H1 (cell line): ENCODE results near the gene EPHB3. TPM values are rescaled to one million over a fixed set of nuclear protein-coding genes. Genes with fewer than 3 reads are reported as not detected.

Experiments
- CTCF ChIA-PET: fragments of 300-600 bp; sonication (Branson Sonifier 250); formaldehyde crosslinking; loops from one replicate; lab custom pipeline; 2021; ENCODE audit not compliant: partially characterized antibody; lab: Charles Lee
- POLR2A ChIA-PET: fragments of 300-600 bp; sonication (Branson Sonifier 250); formaldehyde crosslinking; loops from one replicate; lab custom pipeline; 2021; ENCODE audit warnings: inconsistent platforms; ENCODE audit not compliant: partially characterized antibody; lab: Charles Lee
- DNase-seq, 2 experiments: peaks; one replicate each; pipeline versions ENCODE4 v3.0.0 to v3.0.0-alpha.2; 2010 to 2022; ENCODE audit warnings: low spot score in 2 of 2, low read depth in 1 of 2, mixed read lengths in 1 of 2
- FAIRE-seq: peaks from 2 replicates; lab custom pipeline; 2011; peaks lifted over from hg19 to GRCh38; lab: Jason Lieb, UNC
- H2AFZ ChIP-seq: 2 replicates; pipeline ENCODE4 v1.8.1; 2012; ENCODE audit warnings: low read length, inconsistent platforms
- H2AK5ac ChIP-seq: 2 replicates; pipeline ENCODE4 v1.6.1; 2013; ENCODE audit warnings: low read depth, low read length
- H2BK120ac ChIP-seq: replicated peaks from 2 replicates; pipeline ENCODE3; 2013; ENCODE audit warnings: low read depth, low read length, inconsistent platforms
- H2BK12ac ChIP-seq: 2 replicates; pipeline ENCODE4 v1.6.1; 2013; ENCODE audit warnings: low read depth, low read length
- H2BK15ac ChIP-seq: 2 replicates; pipeline ENCODE4 v1.6.1; 2013; ENCODE audit warnings: low read length
- H2BK20ac ChIP-seq: 2 replicates; pipeline ENCODE4 v1.6.1; 2013; ENCODE audit warnings: low read length
- H2BK5ac ChIP-seq: 2 replicates; pipeline ENCODE4 v1.6.1; 2013; ENCODE audit warnings: low read depth, low read length
- H3K14ac ChIP-seq: 2 replicates; pipeline ENCODE4 v1.6.1; 2013; ENCODE audit warnings: inconsistent platforms; ENCODE audit not compliant: insufficient read length
- H3K18ac ChIP-seq: 2 replicates; pipeline ENCODE4 v1.6.1; 2013; ENCODE audit warnings: low read length; ENCODE audit errors: extremely low read depth
- H3K23ac ChIP-seq: 2 replicates; pipeline ENCODE4 v1.6.1; 2013; ENCODE audit warnings: inconsistent platforms; ENCODE audit not compliant: insufficient read length
- H3K23me2 ChIP-seq: 2 replicates; pipeline ENCODE4 v1.6.1; 2013; ENCODE audit warnings: low read depth, low read length
- H3K27ac ChIP-seq: 2 replicates; pipeline ENCODE4 v1.6.1; 2011; ENCODE audit warnings: low read depth, low read length, inconsistent platforms
- H3K27me3 ChIP-seq, 4 experiments: replicated peaks in 1 of 4; 1 replicate in 1 of 4; 2 replicates in 3 of 4; pipeline versions ENCODE4 v1.6.1 to v1.8.1; 2011 to 2013; ENCODE audit warnings: low read length in 3 of 4, mild to moderate bottlenecking in 3 of 4, inconsistent platforms in 2 of 4, mixed read lengths in 2 of 4, moderate library complexity in 1 of 4; ENCODE audit not compliant: control insufficient read depth in 3 of 4, insufficient read depth in 3 of 4; ENCODE audit errors: extremely low read depth in 1 of 4
- H3K36me3 ChIP-seq, 4 experiments: 2 replicates each; pipeline versions ENCODE4 v1.6.1 to v1.8.1; 2011 to 2013; ENCODE audit warnings: mild to moderate bottlenecking in 4 of 4, low read length in 3 of 4, moderate library complexity in 2 of 4, control low read depth in 1 of 4, inconsistent platforms in 1 of 4; ENCODE audit not compliant: insufficient read depth in 4 of 4, control insufficient read depth in 2 of 4
- H3K4ac ChIP-seq: replicated peaks from 2 replicates; pipeline ENCODE3; 2013; ENCODE audit warnings: low read length, low read depth, mixed read lengths, inconsistent platforms; ENCODE audit not compliant: insufficient read length
- H3K4me1 ChIP-seq, 4 experiments: replicated peaks in 1 of 4; 1 replicate in 1 of 4; 2 replicates in 3 of 4; pipeline versions ENCODE4 v1.6.1 to v1.8.1; 2011 to 2013; ENCODE audit warnings: low read length in 3 of 4, inconsistent platforms in 2 of 4, mixed read lengths in 1 of 4; ENCODE audit not compliant: insufficient read depth in 4 of 4, control insufficient read depth in 3 of 4
- H3K4me2 ChIP-seq, 2 experiments: 2 replicates each; pipeline versions ENCODE4 v1.6.1 to v1.8.1; 2011 to 2013; ENCODE audit warnings: low read depth in 2 of 2, low read length in 2 of 2, control low read depth in 1 of 2, inconsistent platforms in 1 of 2, mild to moderate bottlenecking in 1 of 2; ENCODE audit not compliant: insufficient read depth in 1 of 2
- H3K4me3 ChIP-seq, 4 experiments: fragments of 200-600, 300-600 bp in 1 of 4; sonication (generic), shearing (Covaris generic), sonication (Bioruptor Twin) in 1 of 4; 2 replicates each; pipeline versions ENCODE4 v1.5.1 to v1.8.1; 2011 to 2016; ENCODE audit warnings: low read length in 4 of 4, low read depth in 3 of 4, control low read depth in 2 of 4, inconsistent platforms in 2 of 4, mild to moderate bottlenecking in 2 of 4, mixed read lengths in 1 of 4, moderate library complexity in 1 of 4; ENCODE audit not compliant: insufficient read depth in 2 of 4; ENCODE audit errors: extremely low read depth in 1 of 4
- H3K56ac ChIP-seq: replicated peaks from 2 replicates; pipeline ENCODE3; 2013; ENCODE audit warnings: low read depth, mild to moderate bottlenecking, mixed read lengths, low read length, inconsistent platforms; ENCODE audit not compliant: insufficient read length
- H3K79me1 ChIP-seq: 2 replicates; pipeline ENCODE4 v1.6.1; 2013; ENCODE audit warnings: low read depth, low read length, control low read depth
- H3K79me2 ChIP-seq, 2 experiments: 2 replicates each; pipeline versions ENCODE4 v1.6.1 to v1.8.1; 2012 to 2013; ENCODE audit warnings: low read length in 2 of 2, mild to moderate bottlenecking in 2 of 2, inconsistent platforms in 1 of 2; ENCODE audit not compliant: insufficient read depth in 2 of 2, control insufficient read depth in 1 of 2
- H3K9ac ChIP-seq, 4 experiments: replicated peaks in 1 of 4; 1 replicate in 1 of 4; 2 replicates in 3 of 4; pipeline versions ENCODE4 v1.6.1 to v1.8.1; 2011 to 2013; ENCODE audit warnings: low read depth in 3 of 4, low read length in 3 of 4, control low read depth in 2 of 4, mild to moderate bottlenecking in 2 of 4, moderate library complexity in 2 of 4, inconsistent platforms in 1 of 4; ENCODE audit errors: extremely low read depth in 1 of 4
- H3K9me3 ChIP-seq, 2 experiments: 2 replicates each; pipeline versions ENCODE4 v1.6.1 to v1.8.1; 2012 to 2013; ENCODE audit warnings: mild to moderate bottlenecking in 2 of 2, moderate library complexity in 2 of 2, control low read depth in 1 of 2, inconsistent platforms in 1 of 2, low read depth in 1 of 2, low read length in 1 of 2, mixed read lengths in 1 of 2; ENCODE audit not compliant: insufficient read depth in 2 of 2
- H4K20me1 ChIP-seq, 2 experiments: replicated peaks in 1 of 2; 2 replicates each; pipeline versions ENCODE3 to v1.8.1; 2011 to 2013; ENCODE audit warnings: inconsistent platforms in 2 of 2, low read length in 2 of 2, mild to moderate bottlenecking in 1 of 2; ENCODE audit not compliant: insufficient read depth in 2 of 2, control insufficient read depth in 1 of 2
- H4K5ac ChIP-seq: 2 replicates; pipeline ENCODE4 v1.6.1; 2013; ENCODE audit warnings: low read length, low read depth, mixed read lengths, inconsistent platforms; ENCODE audit not compliant: insufficient read length
- H4K8ac ChIP-seq: 2 replicates; pipeline ENCODE4 v1.8.0; 2013; ENCODE audit warnings: mild to moderate bottlenecking, moderate library complexity, low read length, inconsistent platforms; ENCODE audit not compliant: insufficient read depth; ENCODE audit errors: extremely low read depth
- H4K91ac ChIP-seq: replicated peaks from 2 replicates; pipeline ENCODE3; 2013; ENCODE audit warnings: low read length, mixed read lengths, inconsistent platforms; ENCODE audit not compliant: insufficient read length
- BRCA1 ChIP-seq: IDR thresholded peaks from 2 replicates; pipeline ENCODE4 v1.6.1; 2012; ENCODE audit warnings: low read depth, low read length, improper control_type of control experiment
- CBX5 ChIP-seq: fragments of 300-800, 300-1000 bp; sonication (generic); IDR thresholded peaks from 2 replicates; pipeline ENCODE4 v1.7.1; 2016; ENCODE audit warnings: antibody characterized with exemption, low read length, low read depth
- HDAC2 ChIP-seq, 2 experiments: fragments of 300-600 bp in 1 of 2; sonication (generic) in 1 of 2; IDR thresholded peaks; 2 replicates each; pipeline ENCODE4 v1.6.1; 2011 to 2012; ENCODE audit warnings: low read depth in 2 of 2, low read length in 2 of 2, mild to moderate bottlenecking in 2 of 2, moderate library complexity in 2 of 2, borderline replicate concordance in 1 of 2, inconsistent platforms in 1 of 2
- POU5F1 ChIP-seq: IDR thresholded peaks from 2 replicates; pipeline ENCODE4 v1.6.1; 2011; ENCODE audit warnings: low read depth, mild to moderate bottlenecking, low read length, moderate library complexity
- SIRT6 ChIP-seq: IDR thresholded peaks from one replicate; pipeline ENCODE4 v1.7.1; 2012; ENCODE audit warnings: low read length, inconsistent platforms
- TAF1 ChIP-seq: IDR thresholded peaks from 2 replicates; pipeline ENCODE4 v1.6.1; 2011; ENCODE audit warnings: mild to moderate bottlenecking, low read depth, low read length
- WGBS, 2 experiments: shearing (Covaris generic) in 1 of 2; methylation state at CpG; one replicate each; pipeline versions ENCODE4 v1.1.6 to v1.1.7; 2013 to 2015; ENCODE audit warnings: low lambda C conversion rate in 2 of 2, mixed read lengths in 2 of 2, inconsistent platforms in 1 of 2, low coverage in 1 of 2, missing lambda C conversion rate in 1 of 2; ENCODE audit not compliant: insufficient replicate concordance in 2 of 2, insufficient coverage in 1 of 2, insufficient read length in 1 of 2; ENCODE audit errors: extremely low coverage in 1 of 2, missing lambda C conversion rate in 1 of 2; 5-methylcytosine and 5-hydroxymethylcytosine counted together
- polyA plus RNA-seq, 7 experiments: library from polyadenylated mRNA; depleted of rRNA in 3 of 7; stranded (reverse) in 5 of 7; unstranded in 2 of 7; fragments of >200 nt in 5 of 7; fragments of 200-250 nt in 2 of 7; gene quantifications; 1 replicate in 5 of 7; 2 replicates in 1 of 7; 4 replicates in 1 of 7; pipeline versions ENCODE4 v1.2.1 to v1.2.3, GENCODE V29; 2011 to 2013; ENCODE audit warnings: missing spikeins in 2 of 7, mixed read lengths in 2 of 7
- total RNA-seq: library from RNA; stranded (reverse); fragmentation: NEBNext Ultra II Directional; extraction: Animal tissue kit (Norgen Biotek cat#: 25700); gene quantifications from 2 replicates; pipeline ENCODE4 v1.2.1, GENCODE V29; 2021
- TF ChIP-seq, protein P1 (sequence below): IDR thresholded peaks from 2 replicates; pipeline ENCODE4 v1.6.1; 2011; ENCODE audit warnings: low read depth, mild to moderate bottlenecking, low read length; ENCODE audit not compliant: insufficient read depth
- TF ChIP-seq, protein P2 (sequence below), 3 experiments: IDR thresholded peaks; 1 replicate in 2 of 3; 2 replicates in 1 of 3; pipeline versions ENCODE4 v1.5.1 to v1.6.1; 2011; ENCODE audit warnings: low read length in 3 of 3, mild to moderate bottlenecking in 3 of 3, inconsistent platforms in 2 of 3, low read depth in 1 of 3, moderate library complexity in 1 of 3; ENCODE audit not compliant: insufficient read depth in 1 of 3; ENCODE audit errors: control extremely low read depth in 1 of 3

EPHB3 gene
- total and polyA plus RNA-seq, 2 of the 8 experiments (the other 6 are each of a cell fraction or from before 2014, with no cell fraction given) = 0.41 to 0.91 TPM

- 23% methylated on average over 6 of the region's 6 CpGs; no CpG with 5 or more reads in 1 of the 2 experiments for WGBS, 2 experiments
- Histone ChIP-seq H3K4me2 (peak overlapping the region; percentile 58 to 63), H2BK15ac (peak overlapping the region; percentile 61; the same call in 1 of the 2 replicates), H3K9me3 (no peaks in the 10 kb centered on the region), H3K36me3 (no peaks in the 10 kb centered on the region; a peak in 1 of 8 replicates), H3K4ac (no peak overlapping the region), H3K27me3 (peaks cover 27 to 57% (median 53%) of the 10 kb centered on the region in 4 experiments), H2BK12ac (0 out of 2 replicates have a peak overlapping the region, but pooled peaks have one; percentile 10), H3K4me1 (peaks cover 7 to 17% (median 14%) of the 10 kb centered on the region in 4 experiments), H3K9ac (no peak overlapping the region), H4K91ac (no peak overlapping the region), H4K8ac (no peak overlapping the region), H3K4me3 (peak overlapping the region in 2 of 4 experiments; percentile 12 to 30; a peak in 3 of 8 replicates), H3K56ac (no peak overlapping the region), H2BK120ac (no peak overlapping the region), H4K20me1 (peaks cover 4% of the 10 kb centered on the region in 2 experiments), H2BK5ac (no peak overlapping the region), H3K23ac (no peak overlapping the region), H4K5ac (no peak overlapping the region), H3K27ac (no peak overlapping the region), H2AFZ (no peak overlapping the region), H3K23me2 (peaks cover 2% of the 10 kb centered on the region; the same call in 1 of the 2 replicates), H3K79me1 (no peaks in the 10 kb centered on the region), H3K18ac (no peak overlapping the region), H3K79me2 (no peaks in the 10 kb centered on the region), H2BK20ac (no peak overlapping the region), H2AK5ac (0 out of 2 replicates have a peak overlapping the region, but pooled peaks have one; percentile 54), H3K14ac (no peak overlapping the region)
- no peak for DNase-seq
- ChIA-PET POLR2A (no interaction called here), CTCF (interaction anchor here (0.5 to 2.2 kb wide), 9 partner anchors 25 to 249 kb away, joined by 3 to 6 read pairs (median 3); no protein-coding TSS in a partner anchor)
- FAIRE-seq = peak; percentile 80
- TF ChIP-seq BRCA1 (no peak), SIRT6 (no peak), TAF1 (no peak), POU5F1 (peak; percentile 22; the same call in 1 of the 2 replicates), CBX5 (no peak), HDAC2 (IDR thresholded peaks at IDR 0.05; ENCODE audit: borderline replicate concordance in 1 of 2, low read depth in 2 of 2, low read length in 2 of 2) (peak in 1 of 2 experiments; percentile 53; a peak in 1 of 4 replicates)
- TF ChIP-seq, protein P1, sequence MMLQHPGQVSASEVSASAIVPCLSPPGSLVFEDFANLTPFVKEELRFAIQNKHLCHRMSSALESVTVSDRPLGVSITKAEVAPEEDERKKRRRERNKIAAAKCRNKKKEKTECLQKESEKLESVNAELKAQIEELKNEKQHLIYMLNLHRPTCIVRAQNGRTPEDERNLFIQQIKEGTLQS = no peak
- TF ChIP-seq, protein P2, sequence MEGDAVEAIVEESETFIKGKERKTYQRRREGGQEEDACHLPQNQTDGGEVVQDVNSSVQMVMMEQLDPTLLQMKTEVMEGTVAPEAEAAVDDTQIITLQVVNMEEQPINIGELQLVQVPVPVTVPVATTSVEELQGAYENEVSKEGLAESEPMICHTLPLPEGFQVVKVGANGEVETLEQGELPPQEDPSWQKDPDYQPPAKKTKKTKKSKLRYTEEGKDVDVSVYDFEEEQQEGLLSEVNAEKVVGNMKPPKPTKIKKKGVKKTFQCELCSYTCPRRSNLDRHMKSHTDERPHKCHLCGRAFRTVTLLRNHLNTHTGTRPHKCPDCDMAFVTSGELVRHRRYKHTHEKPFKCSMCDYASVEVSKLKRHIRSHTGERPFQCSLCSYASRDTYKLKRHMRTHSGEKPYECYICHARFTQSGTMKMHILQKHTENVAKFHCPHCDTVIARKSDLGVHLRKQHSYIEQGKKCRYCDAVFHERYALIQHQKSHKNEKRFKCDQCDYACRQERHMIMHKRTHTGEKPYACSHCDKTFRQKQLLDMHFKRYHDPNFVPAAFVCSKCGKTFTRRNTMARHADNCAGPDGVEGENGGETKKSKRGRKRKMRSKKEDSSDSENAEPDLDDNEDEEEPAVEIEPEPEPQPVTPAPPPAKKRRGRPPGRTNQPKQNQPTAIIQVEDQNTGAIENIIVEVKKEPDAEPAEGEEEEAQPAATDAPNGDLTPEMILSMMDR (IDR thresholded peaks at IDR 0.05; ENCODE audit: control extremely low read depth in 1 of 3, insufficient read depth in 1 of 3, low read depth in 1 of 3, low read length in 3 of 3) = no peak
These were observed 2.9 kb upstream of the EPHB3 start for GRCh38 chr3:184558726-184559125.
